Epithelial cell of proximal tubule (primary cell): Measurements from ENCODE around the gene PPP3CA. TPM values are rescaled to one million over a fixed set of nuclear protein-coding genes. Genes with fewer than 3 reads are reported as not detected.

Source experiments
- DNase-seq: peaks from one replicate; pipeline ENCODE4 v3.0.0-alpha.2; 2011; ENCODE audit warnings: low read depth
- H3K4me3 ChIP-seq: 2 replicates; pipeline ENCODE4 v1.5.1; 2011; ENCODE audit warnings: low read depth, mild to moderate bottlenecking, low read length
- total RNA-seq: library from RNA; depleted of rRNA; stranded (reverse); fragments of >200 nt; gene quantifications from 2 replicates; pipeline ENCODE4 v1.2.3, GENCODE V29; 2015
- TF ChIP-seq, protein P1 (sequence below): conservative IDR thresholded peaks from 2 replicates; pipeline ENCODE4 v1.5.1; 2012; ENCODE audit warnings: low read depth, mild to moderate bottlenecking, low read length

PPP3CA gene
- total RNA-seq, 1 donor from 2014 or later = 16.5 TPM

DNA sequence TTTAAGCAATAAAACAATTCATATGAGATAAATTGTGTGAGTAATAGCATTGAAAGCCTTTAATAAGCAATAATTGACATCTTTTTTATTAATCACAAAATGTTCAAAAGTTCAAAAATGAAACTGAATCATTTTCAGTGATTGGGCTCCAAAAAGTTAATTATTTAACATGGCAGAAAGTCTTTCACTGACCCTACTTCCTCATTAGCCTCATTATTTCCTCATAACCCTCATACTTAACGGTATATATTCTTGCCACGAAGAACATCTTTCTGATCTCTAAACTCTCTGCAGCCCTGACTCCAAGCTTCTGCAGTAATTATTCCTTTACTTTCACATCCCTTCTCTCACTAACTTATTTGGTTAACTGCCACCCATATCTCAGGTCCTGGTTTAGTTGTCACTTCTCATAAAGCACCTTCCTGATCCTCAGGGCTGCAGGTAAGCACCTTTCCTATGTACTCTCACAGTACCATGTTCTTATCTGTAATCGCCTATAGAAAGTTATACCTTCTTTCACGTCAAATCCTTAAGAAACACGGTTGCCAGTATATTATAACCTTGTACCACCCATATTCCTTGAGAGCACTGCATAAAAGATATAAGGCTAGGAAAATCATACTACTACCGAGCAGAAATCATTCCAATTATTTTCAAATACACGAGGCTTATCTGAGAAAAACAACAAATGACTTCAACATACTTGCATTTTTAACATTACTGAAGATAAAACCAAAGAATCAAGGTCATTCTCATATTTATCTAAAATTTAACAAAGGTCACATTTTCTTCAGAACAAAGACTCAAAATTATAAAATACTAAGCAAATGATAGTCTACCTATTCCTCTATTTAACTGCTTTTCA, 72.2 kb downstream of the PPP3CA start:
- DNase-seq = no peak
- H3K4me3 ChIP-seq = no peak overlapping the region
- TF ChIP-seq, protein P1, sequence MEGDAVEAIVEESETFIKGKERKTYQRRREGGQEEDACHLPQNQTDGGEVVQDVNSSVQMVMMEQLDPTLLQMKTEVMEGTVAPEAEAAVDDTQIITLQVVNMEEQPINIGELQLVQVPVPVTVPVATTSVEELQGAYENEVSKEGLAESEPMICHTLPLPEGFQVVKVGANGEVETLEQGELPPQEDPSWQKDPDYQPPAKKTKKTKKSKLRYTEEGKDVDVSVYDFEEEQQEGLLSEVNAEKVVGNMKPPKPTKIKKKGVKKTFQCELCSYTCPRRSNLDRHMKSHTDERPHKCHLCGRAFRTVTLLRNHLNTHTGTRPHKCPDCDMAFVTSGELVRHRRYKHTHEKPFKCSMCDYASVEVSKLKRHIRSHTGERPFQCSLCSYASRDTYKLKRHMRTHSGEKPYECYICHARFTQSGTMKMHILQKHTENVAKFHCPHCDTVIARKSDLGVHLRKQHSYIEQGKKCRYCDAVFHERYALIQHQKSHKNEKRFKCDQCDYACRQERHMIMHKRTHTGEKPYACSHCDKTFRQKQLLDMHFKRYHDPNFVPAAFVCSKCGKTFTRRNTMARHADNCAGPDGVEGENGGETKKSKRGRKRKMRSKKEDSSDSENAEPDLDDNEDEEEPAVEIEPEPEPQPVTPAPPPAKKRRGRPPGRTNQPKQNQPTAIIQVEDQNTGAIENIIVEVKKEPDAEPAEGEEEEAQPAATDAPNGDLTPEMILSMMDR = no peak

GRCh38 chr4:101271516-101271915, 75.8 kb downstream of the PPP3CA start:
- TF ChIP-seq, protein P1 = no peak
- DNase-seq = no peak
- H3K4me3 ChIP-seq = no peak overlapping the region

DNA sequence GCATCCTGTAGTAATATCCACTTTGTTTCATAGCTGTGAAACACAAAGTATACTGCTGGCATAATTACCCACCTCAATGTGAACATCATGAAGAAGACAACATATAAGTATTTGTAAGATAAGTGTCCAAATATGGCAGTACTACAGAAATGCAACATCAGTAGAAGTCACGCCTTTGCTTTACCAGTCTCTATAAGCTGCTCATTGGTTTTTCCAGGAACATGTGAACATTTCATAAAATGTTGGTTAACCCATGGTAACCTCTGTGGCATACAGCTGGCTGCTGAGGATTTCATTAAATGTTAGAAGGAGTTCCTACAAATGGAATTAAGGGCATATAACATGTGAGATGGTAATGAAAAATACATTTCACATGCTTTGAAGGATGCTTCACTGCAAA, 77.6 kb downstream of the PPP3CA start:
- TF ChIP-seq, protein P1 = no peak
- H3K4me3 ChIP-seq = no peak overlapping the region
- no peak for DNase-seq

DNA sequence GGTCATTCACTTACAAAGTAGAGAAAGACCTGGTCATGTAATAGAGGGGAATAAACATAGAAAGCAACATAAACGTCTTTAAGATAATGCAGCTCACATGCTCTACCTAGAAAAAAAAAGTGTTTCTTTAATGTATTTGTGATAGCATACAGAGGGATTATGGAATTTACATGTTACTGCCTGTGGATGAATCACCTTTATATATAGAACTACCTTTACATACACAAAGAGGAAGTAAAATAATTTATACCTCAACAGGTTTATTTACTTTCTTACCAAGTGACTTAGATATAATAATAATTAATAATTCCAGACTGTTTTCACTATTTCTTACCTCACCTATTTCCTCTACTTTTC, 81.5 kb downstream of the PPP3CA start:
- no peak for DNase-seq
- H3K4me3 ChIP-seq = no peak overlapping the region
- TF ChIP-seq, protein P1 = no peak

DNA sequence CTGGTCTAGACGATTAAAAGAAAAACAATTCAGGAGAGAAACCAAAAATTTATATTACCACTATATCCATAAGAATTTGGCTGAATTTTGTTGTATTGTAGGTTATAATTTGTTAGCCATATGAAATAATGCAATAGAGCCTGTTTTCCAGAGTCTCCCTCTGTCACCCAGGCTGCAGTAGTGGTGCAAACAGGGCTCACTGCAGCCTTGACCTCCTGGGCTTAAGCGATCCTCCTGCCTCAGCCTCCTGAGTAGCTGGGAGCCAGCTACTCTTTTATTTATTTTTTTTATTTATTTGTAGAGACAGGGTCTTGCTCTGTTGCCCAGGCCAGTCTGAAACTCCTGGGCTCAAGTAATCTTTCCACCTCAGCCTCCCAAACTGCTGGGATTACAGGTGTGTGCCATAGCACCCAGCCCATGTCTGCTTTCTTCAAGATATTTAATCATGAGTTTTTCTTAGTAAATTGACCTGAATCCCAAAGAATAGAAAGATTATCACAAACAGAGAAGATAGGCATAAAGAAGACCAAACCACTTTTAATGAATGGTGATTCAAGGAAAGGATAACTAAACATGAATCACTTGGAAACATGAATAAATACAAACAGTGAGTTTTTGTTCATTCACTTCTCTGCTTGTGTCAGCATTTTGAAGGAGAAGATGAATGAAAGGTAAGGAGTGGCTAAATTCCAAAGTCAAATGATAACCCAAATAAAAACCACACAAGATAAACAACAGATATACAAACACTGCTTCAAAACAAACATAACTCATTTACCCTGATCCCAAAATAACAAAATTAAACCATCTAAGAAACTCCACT, 82.1 kb downstream of the PPP3CA start:
- no peak for DNase-seq
- H3K4me3 ChIP-seq = no peak overlapping the region
- TF ChIP-seq, protein P1 = no peak

- TF ChIP-seq, protein P1 = no peak
- H3K4me3 ChIP-seq = no peak overlapping the region
- DNase-seq = no peak
Measured at GRCh38 chr4:101264512-101264911, 82.8 kb downstream of the PPP3CA start.
